ENCODE data around the gene NFIC. TPM values are rescaled to one million over a fixed set of nuclear protein-coding genes. Genes with fewer than 3 reads are reported as not detected.

The NFIC gene
- total RNA-seq, 2 experiments from 2014 or later = 1.5 to 1.7 TPM

DNA sequence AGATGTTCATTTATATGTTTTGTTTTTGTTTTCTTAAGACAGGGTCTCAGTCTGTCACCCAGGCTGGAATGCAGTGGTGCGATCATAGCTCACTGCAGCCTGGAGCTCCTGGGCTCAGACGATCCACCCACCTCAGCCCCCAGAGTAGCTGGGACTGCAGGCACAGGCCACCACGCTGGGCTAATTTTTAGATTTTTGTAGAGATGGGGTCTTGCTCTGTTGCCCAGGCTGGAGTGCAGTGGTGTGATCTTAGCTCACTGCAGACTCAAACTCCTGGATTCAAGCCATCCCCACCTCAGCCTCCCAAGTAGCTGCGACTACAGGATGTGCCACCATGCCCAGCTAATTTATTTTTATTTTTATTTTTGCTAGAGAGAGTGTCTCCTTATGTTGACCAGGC lies 45.7 kb downstream of the NFIC start:
- H3K36me3 ChIP-seq (ENCODE audit: insufficient read depth, low read length) = no peaks in the 10 kb centered on the region
- no peak overlapping the region for H3K4me2 ChIP-seq (ENCODE audit: low read length)
- H3K9me3 ChIP-seq (ENCODE audit: low read length) = no peaks in the 10 kb centered on the region
- H3K4me3 ChIP-seq (ENCODE audit: low read depth, low read length, poor library complexity, severe bottlenecking) = no peak overlapping the region
- no peaks in the 10 kb centered on the region for H3K79me2 ChIP-seq (ENCODE audit: insufficient read depth, low read depth, low read length)
- ChIA-PET CTCF (ENCODE audit: unreplicated experiment) (no interaction called here), POLR2A (no interaction called here)
- no peaks in the 10 kb centered on the region for H3K9me2 ChIP-seq (ENCODE audit: insufficient read depth, low read length)
- DNase-seq (ENCODE audit: low spot score) = no peak
- no peak for TF ChIP-seq EZH2phosphoT487 (IDR thresholded peaks at IDR 0.05; ENCODE audit: borderline replicate concordance, low read depth, low read length)
- TF ChIP-seq, protein P1, sequence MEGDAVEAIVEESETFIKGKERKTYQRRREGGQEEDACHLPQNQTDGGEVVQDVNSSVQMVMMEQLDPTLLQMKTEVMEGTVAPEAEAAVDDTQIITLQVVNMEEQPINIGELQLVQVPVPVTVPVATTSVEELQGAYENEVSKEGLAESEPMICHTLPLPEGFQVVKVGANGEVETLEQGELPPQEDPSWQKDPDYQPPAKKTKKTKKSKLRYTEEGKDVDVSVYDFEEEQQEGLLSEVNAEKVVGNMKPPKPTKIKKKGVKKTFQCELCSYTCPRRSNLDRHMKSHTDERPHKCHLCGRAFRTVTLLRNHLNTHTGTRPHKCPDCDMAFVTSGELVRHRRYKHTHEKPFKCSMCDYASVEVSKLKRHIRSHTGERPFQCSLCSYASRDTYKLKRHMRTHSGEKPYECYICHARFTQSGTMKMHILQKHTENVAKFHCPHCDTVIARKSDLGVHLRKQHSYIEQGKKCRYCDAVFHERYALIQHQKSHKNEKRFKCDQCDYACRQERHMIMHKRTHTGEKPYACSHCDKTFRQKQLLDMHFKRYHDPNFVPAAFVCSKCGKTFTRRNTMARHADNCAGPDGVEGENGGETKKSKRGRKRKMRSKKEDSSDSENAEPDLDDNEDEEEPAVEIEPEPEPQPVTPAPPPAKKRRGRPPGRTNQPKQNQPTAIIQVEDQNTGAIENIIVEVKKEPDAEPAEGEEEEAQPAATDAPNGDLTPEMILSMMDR (conservative IDR thresholded peaks at IDR 0.05; ENCODE audit: low read length) = no peak
- no peaks in the 10 kb centered on the region for H4K20me1 ChIP-seq (ENCODE audit: insufficient read depth, low read length)
- H3K4me1 ChIP-seq (ENCODE audit: insufficient read depth, low read length, poor library complexity, severe bottlenecking) = no peaks in the 10 kb centered on the region
- intact Hi-C loops (cut with micrococcal nuclease; ENCODE audit: unreplicated experiment) = no loop called here
- no peak overlapping the region for H2AFZ ChIP-seq (ENCODE audit: low read length)
- BruUV-seq (replicated peaks) = no TSS peak
- no peak overlapping the region for H3K27ac ChIP-seq (ENCODE audit: low read depth, low read length, poor library complexity, severe bottlenecking)

DNA sequence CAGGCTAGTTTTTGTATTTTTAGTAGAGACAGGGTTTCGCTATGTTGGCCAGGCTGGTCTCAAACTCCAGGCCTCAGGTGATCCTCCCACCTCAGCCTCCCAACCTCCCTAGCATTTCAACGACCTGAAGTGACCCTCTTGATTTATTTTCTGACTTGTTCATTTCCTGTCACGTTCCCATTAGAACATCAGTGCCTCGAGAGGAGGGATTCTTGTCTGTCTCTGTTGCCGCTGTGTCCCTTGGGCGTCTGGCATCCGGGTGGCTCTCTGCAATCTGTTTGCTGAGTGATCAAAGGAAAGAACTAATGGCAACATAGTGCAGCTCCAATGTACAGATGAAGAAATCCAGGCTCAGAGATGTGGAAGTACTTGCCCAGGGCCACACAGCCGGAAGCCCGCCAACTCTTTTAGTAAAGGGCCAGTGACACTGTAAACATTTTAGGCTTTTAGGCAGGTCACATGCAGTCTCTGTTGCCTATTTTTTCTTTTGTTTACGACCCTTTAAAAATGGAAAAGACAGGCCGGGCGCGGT lies 47.5 kb downstream of the NFIC start:
- Histone ChIP-seq H3K4me1 (ENCODE audit: insufficient read depth, low read length, poor library complexity, severe bottlenecking) (no peaks in the 10 kb centered on the region), H3K27ac (ENCODE audit: low read depth, low read length, poor library complexity, severe bottlenecking) (no peak overlapping the region), H4K20me1 (ENCODE audit: insufficient read depth, low read length) (no peaks in the 10 kb centered on the region), H3K4me2 (ENCODE audit: low read length) (no peak overlapping the region), H3K9me3 (ENCODE audit: low read length) (no peaks in the 10 kb centered on the region), H3K79me2 (ENCODE audit: insufficient read depth, low read depth, low read length) (no peaks in the 10 kb centered on the region), H3K9me2 (ENCODE audit: insufficient read depth, low read length) (no peaks in the 10 kb centered on the region), H2AFZ (ENCODE audit: low read length) (no peak overlapping the region), H3K4me3 (ENCODE audit: low read depth, low read length, poor library complexity, severe bottlenecking) (no peak overlapping the region), H3K36me3 (ENCODE audit: insufficient read depth, low read length) (no peaks in the 10 kb centered on the region)
- intact Hi-C loops (cut with micrococcal nuclease; ENCODE audit: unreplicated experiment) = no loop called here
- CTCF ChIA-PET (ENCODE audit: unreplicated experiment) = no interaction called here
- POLR2A ChIA-PET = no interaction called here
- no peak for DNase-seq (ENCODE audit: low spot score)
- TF ChIP-seq, protein P1 (conservative IDR thresholded peaks at IDR 0.05; ENCODE audit: low read length) = no peak
- no peak for TF ChIP-seq EZH2phosphoT487 (IDR thresholded peaks at IDR 0.05; ENCODE audit: borderline replicate concordance, low read depth, low read length)
- BruUV-seq (replicated peaks) = no TSS peak

DNA sequence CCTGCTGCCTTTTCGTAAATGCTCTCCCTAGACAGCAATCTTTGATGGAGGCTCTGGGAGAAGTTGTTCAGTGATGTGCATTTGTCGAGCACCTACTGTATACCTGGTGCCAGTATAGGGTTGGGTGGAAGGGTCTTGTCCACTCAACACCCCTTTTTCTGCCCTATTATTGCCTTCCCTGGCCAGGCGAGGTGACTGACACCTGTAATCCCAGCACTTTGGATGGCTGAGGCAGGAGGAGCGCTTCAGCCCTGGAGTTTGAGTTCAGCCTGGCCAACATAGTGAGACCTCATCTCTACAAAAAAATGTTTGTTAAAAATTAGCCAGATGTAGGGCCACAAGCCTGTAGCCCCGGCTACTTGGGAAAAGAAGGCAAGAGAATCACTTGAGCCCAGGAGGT lies 49.3 kb downstream of the NFIC start:
- BruUV-seq (replicated peaks) = no TSS peak
- TF ChIP-seq, protein P1 (conservative IDR thresholded peaks at IDR 0.05; ENCODE audit: low read length) = no peak
- TF ChIP-seq EZH2phosphoT487 (IDR thresholded peaks at IDR 0.05; ENCODE audit: borderline replicate concordance, low read depth, low read length) = no peak
- DNase-seq (ENCODE audit: low spot score) = no peak
- ChIA-PET POLR2A (interaction anchor here (0.6 kb wide), 1 partner anchor 131 kb away, joined by 3 read pairs; no protein-coding TSS in a partner anchor), CTCF (ENCODE audit: unreplicated experiment) (no interaction called here)
- Histone ChIP-seq H3K9me2 (ENCODE audit: insufficient read depth, low read length) (no peaks in the 10 kb centered on the region), H3K9me3 (ENCODE audit: low read length) (no peaks in the 10 kb centered on the region), H3K4me2 (ENCODE audit: low read length) (no peak overlapping the region), H3K27ac (ENCODE audit: low read depth, low read length, poor library complexity, severe bottlenecking) (no peak overlapping the region), H3K79me2 (ENCODE audit: insufficient read depth, low read depth, low read length) (no peaks in the 10 kb centered on the region), H3K36me3 (ENCODE audit: insufficient read depth, low read length) (no peaks in the 10 kb centered on the region), H3K4me1 (ENCODE audit: insufficient read depth, low read length, poor library complexity, severe bottlenecking) (no peaks in the 10 kb centered on the region), H2AFZ (ENCODE audit: low read length) (no peak overlapping the region), H4K20me1 (ENCODE audit: insufficient read depth, low read length) (no peaks in the 10 kb centered on the region), H3K4me3 (ENCODE audit: low read depth, low read length, poor library complexity, severe bottlenecking) (no peak overlapping the region)
- intact Hi-C loops (cut with micrococcal nuclease; ENCODE audit: unreplicated experiment) = no loop called here
